ENCODE data around the gene ACOX3.

Gene ACOX3

DNA sequence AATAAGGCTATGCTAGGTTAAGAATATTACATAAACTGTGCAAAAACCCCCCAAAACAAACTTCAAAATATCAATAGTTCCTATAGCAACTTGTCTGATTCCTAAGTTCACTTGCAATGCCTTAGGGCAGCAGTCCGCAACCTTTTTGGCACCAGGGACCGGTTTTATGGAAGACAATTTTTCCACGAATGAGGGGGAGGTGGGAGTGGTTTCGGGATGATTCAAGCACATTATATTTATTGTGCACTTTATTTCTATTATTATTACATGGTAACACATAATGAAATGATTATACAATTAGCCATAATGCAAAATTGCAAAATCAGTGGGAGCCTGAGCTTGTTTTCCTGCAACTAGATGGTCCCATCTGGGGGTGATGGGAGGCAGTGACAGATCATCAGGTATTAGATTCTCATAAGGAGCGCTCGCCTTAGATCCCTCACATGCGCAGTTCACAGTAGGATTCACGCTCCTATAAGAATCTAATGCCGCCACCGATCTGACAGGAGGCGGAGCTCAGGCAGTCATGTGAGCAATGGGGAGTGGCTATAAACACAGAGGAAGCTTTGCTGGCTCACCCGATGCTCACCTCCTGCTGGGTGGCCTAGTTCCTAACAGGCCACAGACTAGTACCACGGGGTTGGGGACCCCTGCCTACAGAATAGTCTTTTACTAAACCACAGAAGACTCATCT is 39.7 kb downstream of the ACOX3 start:
- H3K9me2 ChIP-seq (replicated peaks; ENCODE audit: low read depth, low read length), result no peaks in the 10 kb centered on the region
- H3K4me1 ChIP-seq (ENCODE audit: insufficient read depth, low read length, poor library complexity, severe bottlenecking), result no peaks in the 10 kb centered on the region
- no peak overlapping the region for H3K4me2 ChIP-seq (ENCODE audit: low read depth, low read length, poor library complexity, severe bottlenecking)
- no peaks in the 10 kb centered on the region for H3K9me3 ChIP-seq (ENCODE audit: insufficient read depth, low read depth, low read length)
- H3K4me3 ChIP-seq (ENCODE audit: low read length, poor library complexity, severe bottlenecking), result no peak overlapping the region
- H3K27me3 ChIP-seq (ENCODE audit: insufficient read depth, low read length, poor library complexity, severe bottlenecking), result no peaks in the 10 kb centered on the region
- TF ChIP-seq, protein P1, sequence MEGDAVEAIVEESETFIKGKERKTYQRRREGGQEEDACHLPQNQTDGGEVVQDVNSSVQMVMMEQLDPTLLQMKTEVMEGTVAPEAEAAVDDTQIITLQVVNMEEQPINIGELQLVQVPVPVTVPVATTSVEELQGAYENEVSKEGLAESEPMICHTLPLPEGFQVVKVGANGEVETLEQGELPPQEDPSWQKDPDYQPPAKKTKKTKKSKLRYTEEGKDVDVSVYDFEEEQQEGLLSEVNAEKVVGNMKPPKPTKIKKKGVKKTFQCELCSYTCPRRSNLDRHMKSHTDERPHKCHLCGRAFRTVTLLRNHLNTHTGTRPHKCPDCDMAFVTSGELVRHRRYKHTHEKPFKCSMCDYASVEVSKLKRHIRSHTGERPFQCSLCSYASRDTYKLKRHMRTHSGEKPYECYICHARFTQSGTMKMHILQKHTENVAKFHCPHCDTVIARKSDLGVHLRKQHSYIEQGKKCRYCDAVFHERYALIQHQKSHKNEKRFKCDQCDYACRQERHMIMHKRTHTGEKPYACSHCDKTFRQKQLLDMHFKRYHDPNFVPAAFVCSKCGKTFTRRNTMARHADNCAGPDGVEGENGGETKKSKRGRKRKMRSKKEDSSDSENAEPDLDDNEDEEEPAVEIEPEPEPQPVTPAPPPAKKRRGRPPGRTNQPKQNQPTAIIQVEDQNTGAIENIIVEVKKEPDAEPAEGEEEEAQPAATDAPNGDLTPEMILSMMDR (conservative IDR thresholded peaks at IDR 0.05; ENCODE audit: low read length), result no peak
- H3K9ac ChIP-seq (ENCODE audit: low read depth, low read length, poor library complexity, severe bottlenecking), result no peak overlapping the region
- peaks cover 4% of the 10 kb centered on the region; the same call in 1 of the 2 replicates for H3K36me3 ChIP-seq (ENCODE audit: insufficient read depth, low read length)
- H2AFZ ChIP-seq (ENCODE audit: low read length), result no peak overlapping the region
- H3F3A ChIP-seq (ENCODE audit: low read depth), result no peaks in the 10 kb centered on the region
- H3K79me2 ChIP-seq (ENCODE audit: insufficient read depth, low read length), result no peaks in the 10 kb centered on the region
- no peaks in the 10 kb centered on the region for H4K20me1 ChIP-seq (ENCODE audit: insufficient read depth, low read length, poor library complexity, severe bottlenecking)

DNA sequence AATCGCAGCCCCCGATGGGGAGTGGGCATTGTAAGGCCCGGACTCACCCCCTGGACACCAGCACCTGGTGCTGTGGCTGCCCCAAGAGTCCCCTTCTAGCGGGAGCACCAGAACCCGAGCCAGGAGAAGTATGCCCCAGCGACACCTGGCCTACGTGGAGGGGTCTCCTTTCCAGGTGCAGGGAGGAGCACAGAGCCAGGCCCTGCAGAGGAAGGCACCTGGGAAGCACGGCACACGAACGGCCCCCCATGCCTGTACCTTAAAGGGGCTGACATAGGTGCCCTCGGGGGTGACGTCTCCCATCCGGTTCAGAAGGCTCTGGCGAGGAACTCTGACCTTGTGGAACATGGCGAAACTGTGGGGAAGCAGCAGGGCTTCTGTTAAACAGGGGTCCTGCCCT is 41.2 kb downstream of the ACOX3 start:
- Histone ChIP-seq H3K4me1 (ENCODE audit: insufficient read depth, low read length, poor library complexity, severe bottlenecking) (no peaks in the 10 kb centered on the region), H3K79me2 (ENCODE audit: insufficient read depth, low read length) (no peaks in the 10 kb centered on the region), H3K9me2 (replicated peaks; ENCODE audit: low read depth, low read length) (no peaks in the 10 kb centered on the region), H3K4me2 (ENCODE audit: low read depth, low read length, poor library complexity, severe bottlenecking) (no peak overlapping the region), H4K20me1 (ENCODE audit: insufficient read depth, low read length, poor library complexity, severe bottlenecking) (no peaks in the 10 kb centered on the region), H3K9ac (ENCODE audit: low read depth, low read length, poor library complexity, severe bottlenecking) (no peak overlapping the region), H3K36me3 (ENCODE audit: insufficient read depth, low read length) (peaks cover under 1% of the 10 kb centered on the region; the same call in 1 of the 2 replicates), H3K4me3 (ENCODE audit: low read length, poor library complexity, severe bottlenecking) (no peak overlapping the region), H2AFZ (ENCODE audit: low read length) (no peak overlapping the region), H3K27me3 (ENCODE audit: insufficient read depth, low read length, poor library complexity, severe bottlenecking) (no peaks in the 10 kb centered on the region), H3K9me3 (ENCODE audit: insufficient read depth, low read depth, low read length) (no peaks in the 10 kb centered on the region), H3F3A (ENCODE audit: low read depth) (no peaks in the 10 kb centered on the region)
- TF ChIP-seq EZH2phosphoT487 (IDR thresholded peaks at IDR 0.05; ENCODE audit: borderline replicate concordance), result no peak
- TF ChIP-seq, protein P1 (conservative IDR thresholded peaks at IDR 0.05; ENCODE audit: low read length), result no peak

DNA sequence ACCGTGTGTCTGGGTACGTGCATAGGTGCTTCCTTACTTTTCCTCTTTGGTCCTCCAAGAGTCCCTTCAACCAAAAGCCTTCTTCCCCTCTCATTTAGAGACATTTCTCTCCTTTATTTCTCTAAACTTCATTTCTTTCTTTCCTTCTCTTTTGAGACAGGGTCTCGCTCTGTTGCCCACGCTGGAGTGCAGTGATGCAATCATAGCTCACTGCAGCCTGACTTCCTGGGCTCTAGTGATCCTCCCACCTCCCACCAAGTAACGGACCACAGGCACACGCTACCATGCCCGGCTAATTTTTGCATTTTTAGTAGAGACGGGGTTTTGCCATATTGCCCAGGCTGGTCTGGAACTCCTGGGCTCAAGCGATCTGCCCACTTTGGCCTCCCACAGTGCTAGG is 42.2 kb downstream of the ACOX3 start:
- TF ChIP-seq, protein P1 (conservative IDR thresholded peaks at IDR 0.05; ENCODE audit: low read length), result no peak
- no peak for TF ChIP-seq EZH2phosphoT487 (IDR thresholded peaks at IDR 0.05; ENCODE audit: borderline replicate concordance)
- Histone ChIP-seq H3K36me3 (ENCODE audit: insufficient read depth, low read length) (peaks cover 3% of the 10 kb centered on the region; the same call in 1 of the 2 replicates), H3K4me3 (ENCODE audit: low read length, poor library complexity, severe bottlenecking) (no peak overlapping the region), H3K9me2 (replicated peaks; ENCODE audit: low read depth, low read length) (no peaks in the 10 kb centered on the region), H3K9ac (ENCODE audit: low read depth, low read length, poor library complexity, severe bottlenecking) (no peak overlapping the region), H3K4me2 (ENCODE audit: low read depth, low read length, poor library complexity, severe bottlenecking) (no peak overlapping the region), H2AFZ (ENCODE audit: low read length) (no peak overlapping the region), H3F3A (ENCODE audit: low read depth) (no peaks in the 10 kb centered on the region), H3K27me3 (ENCODE audit: insufficient read depth, low read length, poor library complexity, severe bottlenecking) (no peaks in the 10 kb centered on the region), H3K4me1 (ENCODE audit: insufficient read depth, low read length, poor library complexity, severe bottlenecking) (no peaks in the 10 kb centered on the region), H4K20me1 (ENCODE audit: insufficient read depth, low read length, poor library complexity, severe bottlenecking) (no peaks in the 10 kb centered on the region), H3K9me3 (ENCODE audit: insufficient read depth, low read depth, low read length) (no peaks in the 10 kb centered on the region), H3K79me2 (ENCODE audit: insufficient read depth, low read length) (no peaks in the 10 kb centered on the region)
